Heart right ventricle (tissue), 16 donors: ENCODE results near the gene CAPN9. TPM values are rescaled to one million over a fixed set of nuclear protein-coding genes. Genes with fewer than 3 reads are reported as not detected.
"Not testable (repeated sequence)": the region's sequence is repeated elsewhere in the genome, so short reads cannot be mapped to it uniquely, and the experiment has no call there.

Source experiments
- ATAC-seq, 8 donors: fragments of 200-7000 bp; cut with Tn5 transposase; one replicate each; pipeline ENCODE4 v1.9.1; 2020; ENCODE audit warnings: mild to moderate bottlenecking in 8 of 8, moderate library complexity in 8 of 8, moderate number of reproducible peaks in 1 of 8
- DNase-seq, 2 donors: peaks; one replicate each; pipeline ENCODE4 v3.0.0-alpha.2; 2020
- H3K27ac ChIP-seq, 10 donors: fragments of 200-600 bp; sonication (generic) in 2 of 10; one replicate each; pipeline versions ENCODE4 v1.5.0 to v1.8.0; 2020 to 2022; ENCODE audit warnings: mild to moderate bottlenecking in 3 of 10
- H3K27me3 ChIP-seq, 7 donors: fragments of 200-600 bp; one replicate each; pipeline ENCODE4 v1.8.0; 2021 to 2022; ENCODE audit warnings: mild to moderate bottlenecking in 2 of 7
- H3K36me3 ChIP-seq, 9 donors: fragments of 200-600 bp; sonication (generic) in 1 of 9; one replicate each; pipeline versions ENCODE4 v1.5.0 to v1.8.0; 2020 to 2022; ENCODE audit warnings: mild to moderate bottlenecking in 2 of 9
- H3K4me1 ChIP-seq, 9 donors: fragments of 200-600 bp; sonication (generic) in 1 of 9; one replicate each; pipeline versions ENCODE4 v1.5.0 to v1.8.0; 2020 to 2022; ENCODE audit warnings: mild to moderate bottlenecking in 4 of 9
- H3K4me3 ChIP-seq, 10 donors: fragments of 200-600 bp; sonication (generic) in 2 of 10; one replicate each; pipeline versions ENCODE4 v1.5.0 to v1.8.0; 2020 to 2022; ENCODE audit warnings: mild to moderate bottlenecking in 7 of 10, moderate library complexity in 2 of 10
- H3K9me3 ChIP-seq, 11 donors: fragments of 200-600 bp in 10 of 11; sonication (generic) in 2 of 11; one replicate each; pipeline versions ENCODE4 v1.5.0 to v1.8.0; 2013 to 2022; ENCODE audit warnings: mild to moderate bottlenecking in 2 of 11, control low read depth in 1 of 11, moderate library complexity in 1 of 11
- WGBS, 2 donors: extraction: QIAGEN DNeasy Blood & Tissue Kit; methylation state at CpG; one replicate each; pipeline ENCODE4 v1.1.7; 2013; ENCODE audit warnings: inconsistent platforms in 1 of 2; 5-methylcytosine and 5-hydroxymethylcytosine counted together
- intact Hi-C, 10 donors: fragments of 100-400 bp; cut with DNase I; formaldehyde crosslinking; loops; one replicate each; pipeline versions ENCODE4 v1.11.1 to v1.14.2; 2022
- long read RNA-seq, 3 donors: library from polyadenylated mRNA; unstranded; transcript quantifications; one replicate each; pipeline ENCODE4 v2.0.0, GENCODE V29; 2020 to 2021
- polyA plus RNA-seq, 2 donors: library from polyadenylated mRNA; stranded (reverse); fragments of 200-250 nt; gene quantifications; one replicate each; pipeline ENCODE4 v1.2.3, GENCODE V29; 2013
- total RNA-seq, 10 donors: library from RNA; stranded (reverse); fragmentation: NEBNext Ultra II Directional in 3 of 10; extraction: Animal tissue kit (Norgen Biotek cat#: 25700) in 3 of 10; gene quantifications; one replicate each; pipeline versions ENCODE4 v1.2.1 to v1.2.4, GENCODE V29; 2021 to 2023
- TF ChIP-seq, protein P1 (sequence below), 9 donors: fragments of 200-600 bp; sonication (generic) in 2 of 9; IDR thresholded peaks; one replicate each; pipeline versions ENCODE4 v1.5.0 to v1.8.0; 2021 to 2022; ENCODE audit warnings: antibody characterized with exemption in 9 of 9, mild to moderate bottlenecking in 5 of 9, moderate library complexity in 1 of 9
- donor health status: Arrhythmogenic right ventricular cardiomyopathy.
- donor health status: ischemic (EF 13 %, LVEDD 7.1; RV severe dilation, severe dysfunction).
- donor health status: healthy with polysubstance abuse.
- donor health status: DM: no; HTN: yes; CAD: no.
- donor health status: DM: no; HTN: no; CAD: no.
- donor health status: ischemic (EF 25% LVEDD 6.9; RV normal size, moderate dysfunction).
- donor health status: ischemic (EF 25% LVEDD 5.7; RV mildly dilated, moderate dysfunction).
- donor health status: healthy.
- donor health status: DM: yes; HTN: yes; CAD: no.
- donor health status: Ischemic cardiomyopathy.
- donor health status: ischemic (EF 35%, LVEDD 5.7; RV mildly dilated, moderate dysfunction).
- donor health status: nonischemic (EF 11% LVEDD 7.7; RV severe dilation, severe dysfunction).
- donor health status: DM: yes; HTN: yes; CAD: no.
- donor health status: PGD.
- donor health status: ischemic (EF 29% LVEDD 5.4; RV normal size, mild dysfunction).
- donor health status: nonischemic (EF 23%, LVEDD 6.1; RV moderate dilation, normal function).

Gene CAPN9, protein sequence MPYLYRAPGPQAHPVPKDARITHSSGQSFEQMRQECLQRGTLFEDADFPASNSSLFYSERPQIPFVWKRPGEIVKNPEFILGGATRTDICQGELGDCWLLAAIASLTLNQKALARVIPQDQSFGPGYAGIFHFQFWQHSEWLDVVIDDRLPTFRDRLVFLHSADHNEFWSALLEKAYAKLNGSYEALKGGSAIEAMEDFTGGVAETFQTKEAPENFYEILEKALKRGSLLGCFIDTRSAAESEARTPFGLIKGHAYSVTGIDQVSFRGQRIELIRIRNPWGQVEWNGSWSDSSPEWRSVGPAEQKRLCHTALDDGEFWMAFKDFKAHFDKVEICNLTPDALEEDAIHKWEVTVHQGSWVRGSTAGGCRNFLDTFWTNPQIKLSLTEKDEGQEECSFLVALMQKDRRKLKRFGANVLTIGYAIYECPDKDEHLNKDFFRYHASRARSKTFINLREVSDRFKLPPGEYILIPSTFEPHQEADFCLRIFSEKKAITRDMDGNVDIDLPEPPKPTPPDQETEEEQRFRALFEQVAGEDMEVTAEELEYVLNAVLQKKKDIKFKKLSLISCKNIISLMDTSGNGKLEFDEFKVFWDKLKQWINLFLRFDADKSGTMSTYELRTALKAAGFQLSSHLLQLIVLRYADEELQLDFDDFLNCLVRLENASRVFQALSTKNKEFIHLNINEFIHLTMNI
- total RNA-seq: under 1 TPM in 3 of 10 donors, not detected in 7; 0.22 to 0.25 (median 0.24) TPM
- not detected for polyA plus RNA-seq
- long read RNA-seq, donor 1: 0 reads
- long read RNA-seq, donor 2: 0 reads
- long read RNA-seq, donor 3: 0 reads

GRCh38 chr1:230747127-230747730, at the start of gene CAPN9:
TSS of gene CAPN9 (plus strand) at chr1:230747388. CDS start at chr1:230747497, 109 bp downstream.
- DNase-seq: no peak

GRCh38 chr1:230698130-230698529, 49.1 kb upstream of the CAPN9 start:
- ATAC-seq: no peak
- peaks cover 0 to 16% (median 0%) of the 10 kb centered on the region in 9 donors for H3K4me1 ChIP-seq
- H3K9me3 ChIP-seq: no peaks in the 10 kb centered on the region
- H3K36me3 ChIP-seq: peaks cover 0 to 35% (median 11%) of the 10 kb centered on the region in 9 donors
- H3K27me3 ChIP-seq: no peaks in the 10 kb centered on the region
- H3K4me3 ChIP-seq: no peak overlapping the region
- 92% methylated on average over 14 of the region's 14 CpGs for WGBS, 2 donors
- TF ChIP-seq, protein P1, sequence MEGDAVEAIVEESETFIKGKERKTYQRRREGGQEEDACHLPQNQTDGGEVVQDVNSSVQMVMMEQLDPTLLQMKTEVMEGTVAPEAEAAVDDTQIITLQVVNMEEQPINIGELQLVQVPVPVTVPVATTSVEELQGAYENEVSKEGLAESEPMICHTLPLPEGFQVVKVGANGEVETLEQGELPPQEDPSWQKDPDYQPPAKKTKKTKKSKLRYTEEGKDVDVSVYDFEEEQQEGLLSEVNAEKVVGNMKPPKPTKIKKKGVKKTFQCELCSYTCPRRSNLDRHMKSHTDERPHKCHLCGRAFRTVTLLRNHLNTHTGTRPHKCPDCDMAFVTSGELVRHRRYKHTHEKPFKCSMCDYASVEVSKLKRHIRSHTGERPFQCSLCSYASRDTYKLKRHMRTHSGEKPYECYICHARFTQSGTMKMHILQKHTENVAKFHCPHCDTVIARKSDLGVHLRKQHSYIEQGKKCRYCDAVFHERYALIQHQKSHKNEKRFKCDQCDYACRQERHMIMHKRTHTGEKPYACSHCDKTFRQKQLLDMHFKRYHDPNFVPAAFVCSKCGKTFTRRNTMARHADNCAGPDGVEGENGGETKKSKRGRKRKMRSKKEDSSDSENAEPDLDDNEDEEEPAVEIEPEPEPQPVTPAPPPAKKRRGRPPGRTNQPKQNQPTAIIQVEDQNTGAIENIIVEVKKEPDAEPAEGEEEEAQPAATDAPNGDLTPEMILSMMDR (IDR thresholded peaks at IDR 0.05): no peak
- intact Hi-C loops: no loop called here
- DNase-seq: no peak
- no peak overlapping the region for H3K27ac ChIP-seq

More at GRCh38 chr1:230747127-230747730, at the start of gene CAPN9:
- intact Hi-C loops: no loop called here
- TF ChIP-seq, protein P1 (IDR thresholded peaks at IDR 0.05): no peak
- H3K4me1 ChIP-seq: no peaks in the 10 kb centered on the region
- no peak within 1 kb of the TSS for H3K4me3 ChIP-seq
- H3K9me3 ChIP-seq: no peaks in the 10 kb centered on the region
- ATAC-seq: no peak
- no peaks in the 10 kb centered on the region for H3K27me3 ChIP-seq
- no peak within 1 kb of the TSS for H3K27ac ChIP-seq
- 81 to 84% methylated on average over 14 of the region's 14 CpGs for WGBS, 2 donors
- H3K36me3 ChIP-seq: no peaks in the 10 kb centered on the region

- DNase-seq: not testable (repeated sequence)
- peaks cover 0 to 16% (median 0%) of the 10 kb centered on the region in 9 donors for H3K4me1 ChIP-seq
- intact Hi-C loops: loop anchor here in 1 of 10 donors (1.0 kb wide), 1 partner anchor 72 kb away; no protein-coding TSS in a partner anchor
Measured at GRCh38 chr1:230698964-230699363, 48.2 kb upstream of the CAPN9 start.

GRCh38 chr1:230699716-230700115, 47.5 kb upstream of the CAPN9 start:
- no peaks in the 10 kb centered on the region for H3K9me3 ChIP-seq
- no peaks in the 10 kb centered on the region for H3K27me3 ChIP-seq
- H3K4me1 ChIP-seq: peaks cover 0 to 16% (median 0%) of the 10 kb centered on the region in 9 donors
- H3K36me3 ChIP-seq: peaks cover 0 to 35% (median 0%) of the 10 kb centered on the region in 9 donors
- no peak overlapping the region for H3K4me3 ChIP-seq
- 95% methylated on average over 1 of the region's 1 CpG for WGBS, 2 donors
- no peak for ATAC-seq
- TF ChIP-seq, protein P1 (IDR thresholded peaks at IDR 0.05): no peak
- no peak overlapping the region for H3K27ac ChIP-seq
- intact Hi-C loops: loop anchor here in 1 of 10 donors (1.0 kb wide), 1 partner anchor 72 kb away; no protein-coding TSS in a partner anchor
- no peak for DNase-seq

More at GRCh38 chr1:230698964-230699363, 48.2 kb upstream of the CAPN9 start:
- H3K36me3 ChIP-seq: peaks cover 0 to 35% (median 7%) of the 10 kb centered on the region in 9 donors
- ATAC-seq, H3K4me3 ChIP-seq, H3K27ac ChIP-seq, H3K9me3 ChIP-seq, H3K27me3 ChIP-seq: not testable (repeated sequence)
